K562 (cell line): ENCODE measurements around the gene IL1B.

Source experiments
- ARID2 ChIP-seq: fragments of 450-650 bp; IDR thresholded peaks from 2 replicates; pipeline ENCODE4 v1.6.1; 2017; ENCODE audit warnings: antibody characterized with exemption, mild to moderate bottlenecking
- CBX5 ChIP-seq: IDR thresholded peaks from 2 replicates; pipeline ENCODE4 v1.6.1; 2014; ENCODE audit warnings: low read depth, borderline replicate concordance
- CHD2 ChIP-seq: IDR thresholded peaks from 2 replicates; pipeline ENCODE4 v1.6.1; 2011; ENCODE audit warnings: low read depth, low read length
- CTCF ChIP-seq, 3 experiments: IDR thresholded peaks in 2 of 3; conservative IDR thresholded peaks in 1 of 3; 2 replicates each; pipeline ENCODE4 v1.5.1; 2011 to 2012; ENCODE audit warnings: low read length in 3 of 3, mild to moderate bottlenecking in 3 of 3, control low read depth in 2 of 3, improper control_type of control experiment in 1 of 3, inconsistent platforms in 1 of 3, low read depth in 1 of 3, mixed read lengths in 1 of 3, moderate library complexity in 1 of 3; ENCODE audit not compliant: insufficient read depth in 2 of 3
- EHMT2 ChIP-seq: fragments of 450-650 bp; IDR thresholded peaks from 2 replicates; pipeline ENCODE4 v1.6.1; 2018; ENCODE audit warnings: antibody characterized with exemption
- FOXA3 ChIP-seq, 2 experiments: fragments of 450-650 bp in 1 of 2; sonication (generic) in 1 of 2; formaldehyde crosslinking; IDR thresholded peaks in 1 of 2; conservative IDR thresholded peaks in 1 of 2; 2 replicates each; pipeline versions ENCODE4 v1.4.0 to v1.8.0; 2020 to 2022; ENCODE audit warnings: mild to moderate bottlenecking in 2 of 2, missing genetic modification reagents in 1 of 2
- KAT2B ChIP-seq: IDR thresholded peaks from one replicate; pipeline ENCODE4 v1.6.1; 2012; ENCODE audit warnings: low read depth, mild to moderate bottlenecking, control low read depth, inconsistent platforms, low read length, moderate library complexity
- KLF1 ChIP-seq: fragments of 450-650 bp; IDR thresholded peaks from 2 replicates; pipeline ENCODE4 v1.6.1; 2016; ENCODE audit warnings: missing genetic modification characterization, missing compliant biosample characterization
- MAFF ChIP-seq: IDR thresholded peaks from 2 replicates; pipeline ENCODE4 v1.6.1; 2012; ENCODE audit warnings: low read length, improper control_type of control experiment
- NR2C2 ChIP-seq, 2 experiments: fragments of 200-800 bp in 1 of 2; sonication (Bioruptor generic) in 1 of 2; sonication (generic) in 1 of 2; formaldehyde crosslinking in 1 of 2; IDR thresholded peaks; 2 replicates each; pipeline versions ENCODE4 v1.6.1 to v1.8.0; 2016 to 2022; ENCODE audit warnings: mild to moderate bottlenecking in 1 of 2, missing compliant biosample characterization in 1 of 2, missing genetic modification characterization in 1 of 2, missing genetic modification reagents in 1 of 2
- PHTF2 ChIP-seq: fragments of 250-450 bp; sonication (Bioruptor Pico); IDR thresholded peaks from 2 replicates; pipeline ENCODE4 v1.5.0; 2021; ENCODE audit warnings: mild to moderate bottlenecking
- U2AF1 ChIP-seq: fragments of 200-400 bp; formaldehyde crosslinking; optimal IDR thresholded peaks from 2 replicates; pipeline ENCODE3; 2017; ENCODE audit warnings: mild to moderate bottlenecking, low read depth, low read length, moderate library complexity
- ZNF589 ChIP-seq: fragments of 200-800 bp; sonication (Bioruptor generic); IDR thresholded peaks from 2 replicates; pipeline ENCODE4 v1.6.1; 2016; ENCODE audit warnings: low read depth, missing genetic modification characterization, missing compliant biosample characterization
- ZNF668 ChIP-seq: fragments of 250-450 bp; sonication (Bioruptor Pico); IDR thresholded peaks from 2 replicates; pipeline ENCODE4 v1.8.0; 2022; ENCODE audit warnings: mild to moderate bottlenecking, inconsistent platforms

DNA sequence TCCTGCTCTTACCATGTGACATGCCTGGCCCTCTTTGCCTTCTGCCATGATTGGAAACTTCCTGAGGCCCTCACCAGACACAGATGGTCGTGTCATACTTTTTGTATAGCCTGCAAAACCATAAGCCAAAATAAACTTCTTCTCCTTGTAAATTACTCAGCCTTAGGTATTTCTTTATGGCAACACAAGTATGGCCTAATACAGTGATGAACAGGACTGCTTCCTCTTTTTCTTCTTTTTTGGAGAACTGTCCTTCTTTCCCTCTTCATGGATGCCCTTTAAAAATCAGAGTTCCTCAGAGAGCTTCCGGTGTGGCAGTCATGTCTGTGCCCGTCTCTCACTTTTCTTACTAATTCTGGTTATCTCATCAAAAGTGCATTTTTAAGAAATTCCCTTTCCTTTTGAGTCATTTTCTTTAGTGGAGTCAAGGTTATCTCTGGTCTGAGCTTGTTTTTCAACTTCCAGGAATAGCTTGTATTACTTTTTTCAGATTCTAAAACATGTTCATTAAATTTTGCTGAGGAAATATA, 43.1 kb downstream of the IL1B start:
- TF ChIP-seq ZNF589 (CRISPR knock-in tag) (no peak), CTCF (IDR thresholded peaks at IDR 0.05 in 2 of 3, conservative IDR thresholded peaks at IDR 0.05 in 1 of 3; ENCODE audit: insufficient read depth in 2 of 3, low read depth in 1 of 3, low read length in 3 of 3) (no peak), FOXA3 (CRISPR knock-in tag; conservative IDR thresholded peaks at IDR 0.05 in 1 of 2, IDR thresholded peaks at IDR 0.05 in 1 of 2) (no peak), NR2C2 (CRISPR knock-in tag; IDR thresholded peaks at IDR 0.05) (no peak), NR2C2 (tag; IDR thresholded peaks at IDR 0.05) (no peak), U2AF1 (no peak), MAFF (no peak), PHTF2 (CRISPR knock-in tag) (no peak), KLF1 (tag) (no peak), KAT2B (no peak), EHMT2 (no peak), ZNF668 (CRISPR knock-in tag) (no peak; the same call in 1 of the 2 replicates), ARID2 (no peak), CHD2 (no peak), CBX5 (no peak)
